Measurements from ENCODE around the gene PCDH7. TPM values are rescaled to one million over a fixed set of nuclear protein-coding genes. Genes with fewer than 3 reads are reported as not detected.

The PCDH7 gene
- 1 to 10 TPM in 1 of 4 donors, under 1 TPM in 3; 0.55 to 1.6 (median 0.63) TPM for total RNA-seq
- under 1 TPM; 0.04 to 0.19 (median 0.06) TPM for polyA plus RNA-seq
- long read RNA-seq, donor 1 = 0 reads
- long read RNA-seq, donor 2 = 0 reads

DNA sequence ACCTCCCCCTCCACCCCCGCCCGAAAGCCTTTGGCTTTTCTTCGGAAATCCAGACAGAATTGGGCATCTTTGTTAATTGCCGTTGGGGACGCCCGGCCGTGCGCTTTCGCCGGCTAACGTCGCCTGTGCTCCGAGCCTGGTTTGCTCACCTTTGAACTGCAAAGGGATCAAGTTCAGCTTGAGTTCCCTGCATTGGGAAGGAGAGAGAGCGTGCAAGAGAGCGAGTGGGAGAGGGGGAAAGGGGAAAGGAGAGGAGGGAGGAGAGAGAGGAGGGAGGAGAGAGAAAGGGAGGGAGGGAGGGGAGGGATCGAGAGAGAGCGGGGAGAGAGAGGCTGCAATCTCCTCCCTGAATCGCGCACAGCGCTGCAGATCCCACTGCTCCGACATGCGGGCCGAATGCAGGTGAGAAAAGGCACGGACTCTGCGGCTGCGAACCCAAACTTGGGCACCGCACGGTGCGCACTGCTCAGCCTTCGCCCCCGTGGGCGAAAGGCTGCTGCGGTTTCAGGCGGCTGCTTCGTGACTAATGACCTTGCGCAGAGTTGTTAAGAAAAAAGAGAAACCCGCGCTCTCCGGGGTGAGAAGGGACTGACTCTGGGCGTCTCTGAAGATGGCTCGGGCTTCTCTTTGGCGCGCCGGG, at the start of gene PCDH7:
PCDH7 (plus strand) TSS at position 349 of the 640 bp plus-strand sequence. CDS start 1,054 bp downstream, outside the sequence.
- ATAC-seq (peak in 2 of 4 donors; percentile 41 to 47), DNase-seq (peak in 1 of 2 donors; percentile 49)
- Histone ChIP-seq H3K9me3 (no peaks in the 10 kb centered on the region), H3K36me3 (ENCODE audit: insufficient read depth in 1 of 2, low read depth in 1 of 2) (no peaks in the 10 kb centered on the region), H3K27me3 (ENCODE audit: insufficient read depth in 3 of 3, low read length in 2 of 3) (peaks cover 0 to 81% (median 15%) of the 10 kb centered on the region in 3 donors), H3K27ac (no peak within 1 kb of the TSS), H3K4me1 (peaks cover 3% of the 10 kb centered on the region), H3K4me3 (peak within 1 kb of the TSS; percentile 60)
- WGBS, 3 donors = 0 to 1% (median 1%) methylated on average over 41 to 44 of the region's 44 CpGs
- intact Hi-C loops (cut with DNase I) = no loop called here
- no peak for TF ChIP-seq CTCF (IDR thresholded peaks at IDR 0.05)

DNA sequence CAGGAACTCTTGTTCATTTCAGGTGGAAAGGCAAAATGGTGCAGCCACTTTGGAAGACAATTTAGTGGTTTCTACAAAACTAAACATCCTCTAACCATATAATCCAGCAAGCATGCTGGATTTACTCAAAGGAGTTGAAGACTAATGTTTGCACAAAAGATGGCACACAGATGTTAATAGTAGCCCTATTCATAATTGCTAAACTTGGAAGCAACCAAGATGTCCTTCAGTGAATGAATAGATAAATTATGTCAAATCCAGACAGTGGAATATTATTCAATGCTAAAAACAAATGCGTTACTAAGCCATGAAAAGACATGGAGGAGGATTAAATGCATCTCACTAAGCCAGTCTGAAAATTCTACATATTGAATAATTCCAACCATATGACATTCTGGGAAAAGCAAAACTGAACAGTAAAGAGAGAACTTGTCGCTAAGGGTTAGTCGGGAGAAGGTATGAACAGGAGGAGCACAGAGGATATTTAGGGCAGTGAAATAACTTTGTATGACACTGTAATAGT, 48.2 kb upstream of the PCDH7 start:
- intact Hi-C loops (cut with DNase I) = no loop called here

DNA sequence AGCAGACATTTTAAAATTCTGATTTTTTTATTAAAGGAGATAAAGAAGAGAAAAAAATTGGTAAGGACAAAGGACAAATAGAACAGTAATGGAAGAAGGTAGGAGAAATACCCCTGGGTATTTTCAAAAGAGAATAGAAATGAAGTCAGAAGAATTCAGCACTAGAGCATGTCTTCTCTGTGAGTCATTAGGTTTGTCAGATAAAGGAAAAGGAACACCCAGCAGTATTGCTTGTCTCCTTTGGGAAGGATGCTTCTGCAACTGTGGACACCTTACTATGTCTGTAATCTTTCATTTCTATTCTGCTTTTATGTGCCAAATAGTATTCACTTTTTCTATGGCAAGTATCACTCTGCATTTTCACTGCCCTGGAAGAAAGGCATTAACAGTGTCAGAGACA, 24.0 kb upstream of the PCDH7 start:
- DNase-seq = no peak
- no peak overlapping the region for H3K4me3 ChIP-seq
- no peaks in the 10 kb centered on the region for H3K4me1 ChIP-seq
- H3K36me3 ChIP-seq (ENCODE audit: insufficient read depth in 1 of 2, low read depth in 1 of 2) = no peaks in the 10 kb centered on the region
- H3K27me3 ChIP-seq (ENCODE audit: insufficient read depth in 3 of 3, low read length in 2 of 3) = no peaks in the 10 kb centered on the region
- ATAC-seq = no peak
- no peak for TF ChIP-seq CTCF (IDR thresholded peaks at IDR 0.05)
- H3K27ac ChIP-seq = no peak overlapping the region
- no peaks in the 10 kb centered on the region for H3K9me3 ChIP-seq
- intact Hi-C loops (cut with DNase I) = no loop called here

More for the DNA sequence above, 48.2 kb upstream of the PCDH7 start:
- H3K27me3 ChIP-seq (ENCODE audit: insufficient read depth in 3 of 3, low read length in 2 of 3) = no peaks in the 10 kb centered on the region
- H3K36me3 ChIP-seq (ENCODE audit: insufficient read depth in 1 of 2, low read depth in 1 of 2) = no peaks in the 10 kb centered on the region
- WGBS, 3 donors = 81 to 85% (median 82%) methylated on average over 3 of the region's 3 CpGs
- H3K27ac ChIP-seq = no peak overlapping the region
- H3K4me3 ChIP-seq = no peak overlapping the region
- no peak for TF ChIP-seq CTCF (IDR thresholded peaks at IDR 0.05)
- ATAC-seq (no peak), DNase-seq (no peak)
- no peaks in the 10 kb centered on the region for H3K9me3 ChIP-seq
- no peaks in the 10 kb centered on the region for H3K4me1 ChIP-seq

GRCh38 chr4:30714408-30715031, 5.6 kb upstream of the PCDH7 start:
- no peaks in the 10 kb centered on the region for H3K9me3 ChIP-seq
- no peaks in the 10 kb centered on the region for H3K36me3 ChIP-seq (ENCODE audit: insufficient read depth in 1 of 2, low read depth in 1 of 2)
- no peak overlapping the region for H3K27ac ChIP-seq
- peak; percentile 39 for TF ChIP-seq CTCF (IDR thresholded peaks at IDR 0.05)
- 35 to 50% (median 36%) methylated on average over 6 of the region's 6 CpGs for WGBS, 3 donors
- no peaks in the 10 kb centered on the region for H3K4me1 ChIP-seq
- DNase-seq = no peak
- H3K4me3 ChIP-seq = no peak overlapping the region
- ATAC-seq = no peak
- peaks cover 0 to 34% (median 5%) of the 10 kb centered on the region in 3 donors for H3K27me3 ChIP-seq (ENCODE audit: insufficient read depth in 3 of 3, low read length in 2 of 3)
- intact Hi-C loops (cut with DNase I) = no loop called here

Data from psoas muscle (tissue), 8 donors.